HG02610 (cell line): ENCODE measurements around the gene PDIK1L.

Experiments
- ATAC-seq: cut with Tn5 transposase; IDR thresholded peaks from one replicate; pipeline ENCODE4 v1.9.1; 2021; ENCODE audit warnings: mild to moderate bottlenecking, moderate library complexity; ENCODE audit not compliant: unreplicated experiment

Gene PDIK1L

DNA sequence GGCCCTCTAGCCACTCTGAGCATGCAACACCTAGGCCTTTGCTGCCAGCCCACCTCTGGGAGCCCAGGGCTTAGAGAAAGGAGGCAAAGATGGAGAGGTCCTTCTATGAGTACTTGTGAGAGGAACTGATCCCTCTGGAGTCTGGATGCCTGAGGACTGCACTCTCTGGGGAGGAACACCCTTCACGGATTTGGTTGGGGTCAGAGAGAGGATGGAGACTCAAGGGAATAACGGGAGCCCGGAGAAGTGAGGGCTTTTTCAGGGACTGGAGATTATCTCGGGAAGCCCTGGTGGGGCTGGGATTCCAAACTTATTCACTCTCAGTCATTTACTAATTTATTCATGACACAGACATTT is 57.6 kb downstream of the PDIK1L start:
- ATAC-seq: no peak

DNA sequence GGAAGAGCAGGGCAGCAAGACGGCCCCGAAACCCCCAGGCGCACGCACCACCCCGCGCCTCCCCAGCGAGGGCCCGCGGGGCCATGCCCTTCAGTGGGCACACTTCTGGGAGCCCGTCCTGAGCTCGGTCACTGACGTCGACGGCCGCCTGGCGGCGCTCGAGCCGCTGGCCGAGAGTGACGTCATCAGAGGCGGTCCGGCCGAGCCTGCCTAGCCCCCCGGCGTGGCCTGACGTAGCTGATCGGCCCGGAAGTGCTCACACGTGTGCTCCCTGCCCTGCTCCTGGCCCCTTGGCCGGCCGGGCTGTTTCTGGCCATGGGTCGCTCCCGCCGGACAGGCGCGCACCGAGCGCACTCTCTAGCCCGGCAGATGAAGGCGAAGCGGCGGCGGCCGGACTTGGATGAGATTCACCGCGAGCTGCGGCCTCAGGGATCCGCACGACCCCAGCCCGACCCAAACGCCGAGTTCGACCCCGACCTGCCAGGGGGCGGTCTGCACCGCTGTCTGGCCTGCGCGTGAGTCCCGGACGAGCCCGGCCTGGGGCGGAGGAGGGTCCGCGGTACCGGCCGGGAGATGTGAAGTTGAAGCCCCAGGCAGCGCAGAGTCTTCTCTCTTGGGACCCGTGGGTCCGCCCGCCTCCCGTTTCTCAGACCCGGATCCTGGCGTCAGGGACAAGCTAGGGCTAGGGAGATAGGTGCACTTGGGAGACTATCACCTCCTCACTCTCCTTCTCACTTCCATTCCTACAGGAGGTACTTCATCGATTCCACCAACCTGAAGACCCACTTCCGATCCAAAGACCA is 58.2 kb downstream of the PDIK1L start, which contains the start of gene ZNF593:
Gene ZNF593 (plus strand): TSS at position 240 of the 803 bp plus-strand sequence. CDS start 76 bp downstream, at position 316.
- ATAC-seq: peak; percentile 92

DNA sequence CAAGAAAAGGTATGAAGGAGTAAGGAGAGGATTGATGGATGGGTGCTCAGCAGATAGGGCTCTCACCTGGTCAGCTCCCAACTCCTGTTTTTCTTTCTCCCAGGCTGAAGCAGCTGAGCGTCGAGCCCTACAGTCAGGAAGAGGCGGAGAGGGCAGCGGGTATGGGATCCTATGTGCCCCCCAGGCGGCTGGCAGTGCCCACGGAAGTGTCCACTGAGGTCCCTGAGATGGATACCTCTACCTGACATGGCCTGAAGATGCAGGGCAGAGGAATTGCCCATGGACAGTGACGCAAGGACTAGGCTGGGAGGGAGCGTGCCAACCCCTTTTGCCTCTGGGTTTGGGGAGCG is 58.8 kb downstream of the PDIK1L start:
- ATAC-seq: no peak

DNA sequence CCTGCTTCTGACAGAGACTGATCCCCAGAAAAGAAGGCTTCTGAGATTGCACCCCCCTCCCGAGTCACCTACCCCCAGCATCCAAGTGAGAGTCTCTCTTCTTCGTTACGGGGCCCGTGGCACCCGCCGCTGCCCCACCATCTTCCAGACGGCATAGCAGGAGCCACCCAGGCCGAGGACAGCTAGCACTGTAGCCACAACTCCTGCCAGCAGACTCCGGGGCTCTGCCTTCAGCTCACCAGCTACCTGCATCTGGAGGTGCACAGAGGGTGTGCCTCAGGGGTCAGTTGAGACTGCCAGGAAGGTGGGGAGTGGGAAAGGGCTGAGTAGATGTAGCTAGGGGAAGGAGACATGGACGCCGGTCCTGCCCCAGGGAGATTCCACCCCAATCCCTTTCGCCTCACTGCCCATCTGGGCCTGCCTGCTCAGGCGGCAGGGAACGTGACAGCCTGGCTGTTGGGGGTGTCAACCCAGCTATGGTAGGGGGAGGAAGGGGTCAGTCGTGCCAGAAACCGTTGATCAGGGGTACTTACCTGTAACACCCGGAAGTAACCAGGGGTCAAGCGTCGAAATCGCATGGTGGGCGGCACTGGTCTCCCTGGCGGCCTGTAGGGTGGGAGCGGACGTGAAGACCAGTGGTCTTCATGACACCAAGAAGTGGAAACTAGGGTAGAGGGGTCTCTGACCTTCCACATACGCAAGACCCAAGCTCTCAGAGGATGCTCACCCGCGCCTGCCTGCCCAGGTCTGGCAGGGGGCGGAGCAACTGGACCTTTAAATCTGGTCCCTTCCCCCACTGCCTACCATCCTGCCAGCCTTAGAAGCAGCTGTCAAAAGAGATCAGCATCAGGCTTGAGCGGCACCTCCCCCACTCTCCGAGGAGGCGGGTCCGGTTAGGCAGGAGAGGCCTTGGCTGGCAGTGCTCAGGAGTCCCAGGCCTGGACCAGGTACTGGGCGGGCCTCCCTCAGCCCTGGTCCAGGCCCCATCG is 59.8 kb downstream of the PDIK1L start, which contains the start of gene ZNF593OS:
Gene ZNF593OS (minus strand): TSS at position 749 of the 989 bp plus-strand sequence. CDS start 171 bp downstream, at position 578.
- no peak for ATAC-seq
